GM12872 (cell line): ENCODE results near the gene DACH1.

Experiments
- CTCF ChIP-seq: IDR thresholded peaks from 3 replicates; pipeline ENCODE4 v1.5.1; 2011; ENCODE audit warnings: low read depth, mild to moderate bottlenecking, low read length, moderate library complexity; ENCODE audit not compliant: insufficient read depth

DACH1 gene

GRCh38 chr13:71789037-71789436 lies 78.0 kb downstream of the DACH1 start:
- TF ChIP-seq CTCF = no peak

GRCh38 chr13:71787414-71787813 lies 79.6 kb downstream of the DACH1 start:
- TF ChIP-seq CTCF = no peak

- no peak for TF ChIP-seq CTCF
Measured at GRCh38 chr13:71786875-71787274, 80.1 kb downstream of the DACH1 start.

GRCh38 chr13:71785361-71785760 lies 81.6 kb downstream of the DACH1 start:
- TF ChIP-seq CTCF = no peak

GRCh38 chr13:71780546-71780945 lies 86.5 kb downstream of the DACH1 start:
- TF ChIP-seq CTCF = no peak

- TF ChIP-seq CTCF = no peak
Measured at GRCh38 chr13:71775966-71776365, 91.0 kb downstream of the DACH1 start.

GRCh38 chr13:71774863-71775262 lies 92.1 kb downstream of the DACH1 start:
- no peak for TF ChIP-seq CTCF

GRCh38 chr13:71773531-71773930 lies 93.5 kb downstream of the DACH1 start:
- no peak for TF ChIP-seq CTCF
